Endodermal cell (in vitro differentiated cells): ENCODE measurements around the gene PEAK3. TPM values are rescaled to one million over a fixed set of nuclear protein-coding genes. Genes with fewer than 3 reads are reported as not detected.
A peak's percentile ranks its signal among the peaks of the same experiment; 100 is the strongest.

ENCODE experiments used
- DNase-seq: peaks from one replicate; pipeline ENCODE4 v3.0.0-alpha.2; 2017
- H3K27ac ChIP-seq: 2 replicates; pipeline ENCODE4 v1.5.1; 2013; ENCODE audit warnings: mild to moderate bottlenecking, low read depth, low read length, moderate library complexity
- H3K27me3 ChIP-seq: 2 replicates; pipeline ENCODE4 v1.6.1; 2013; ENCODE audit warnings: mild to moderate bottlenecking, low read length, moderate library complexity; ENCODE audit not compliant: insufficient read depth, control insufficient read depth, poor library complexity, severe bottlenecking
- H3K36me3 ChIP-seq: 2 replicates; pipeline ENCODE4 v1.7.0; 2013; ENCODE audit warnings: mild to moderate bottlenecking, low read length, moderate library complexity; ENCODE audit not compliant: control insufficient read depth, insufficient read depth
- H3K4me1 ChIP-seq: one replicate; pipeline ENCODE4 v1.7.0; 2013; ENCODE audit warnings: low read length; ENCODE audit not compliant: control insufficient read depth, insufficient read depth
- H3K4me3 ChIP-seq: 2 replicates; pipeline ENCODE4 v1.5.1; 2013; ENCODE audit warnings: mild to moderate bottlenecking, low read length, moderate library complexity
- H3K9ac ChIP-seq: 2 replicates; pipeline ENCODE4 v1.6.1; 2013; ENCODE audit warnings: mild to moderate bottlenecking, low read length, moderate library complexity; ENCODE audit not compliant: poor library complexity, severe bottlenecking; ENCODE audit errors: extremely low read depth
- H3K9me3 ChIP-seq: 2 replicates; pipeline ENCODE4 v1.6.1; 2013; ENCODE audit warnings: mild to moderate bottlenecking, low read length, moderate library complexity; ENCODE audit not compliant: control insufficient read depth
- H3K27ac Mint-ChIP-seq: 2 replicates; pipeline ENCODE4 v1.8.0; 2020; ENCODE audit warnings: mixed read lengths
- H3K27me3 Mint-ChIP-seq: 2 replicates; pipeline ENCODE4 v1.8.0; 2021; ENCODE audit warnings: mild to moderate bottlenecking, mixed read lengths; ENCODE audit not compliant: insufficient read depth
- H3K36me3 Mint-ChIP-seq: 2 replicates; pipeline ENCODE4 v1.8.0; 2020; ENCODE audit warnings: low read depth, mixed read lengths
- H3K4me1 Mint-ChIP-seq: 2 replicates; pipeline ENCODE4 v1.8.0; 2020; ENCODE audit warnings: mixed read lengths
- H3K4me3 Mint-ChIP-seq: 2 replicates; pipeline ENCODE4 v1.8.0; 2020; ENCODE audit warnings: mild to moderate bottlenecking, moderate library complexity, mixed read lengths
- H3K9me3 Mint-ChIP-seq: 2 replicates; pipeline ENCODE4 v1.8.0; 2020; ENCODE audit warnings: mild to moderate bottlenecking, mixed read lengths
- WGBS, 2 experiments: methylation state at CpG; one replicate each; pipeline versions ENCODE4 v1.1.5 to v1.1.7; 2013; ENCODE audit warnings: missing lambda C conversion rate in 2 of 2, mixed read lengths in 1 of 2; ENCODE audit not compliant: insufficient coverage in 1 of 2, insufficient read length in 1 of 2; 5-methylcytosine and 5-hydroxymethylcytosine counted together
- total RNA-seq, 2 donors: library from RNA; stranded (reverse); fragmentation: NEBNext Ultra II Directional in 1 of 2; extraction: Animal tissue kit (Norgen Biotek cat#: 25700) in 1 of 2; gene quantifications; 2 replicates in 1 of 2; 3 replicates in 1 of 2; pipeline ENCODE4 v1.2.1, GENCODE V29; 2021
- TF ChIP-seq, protein P1 (sequence below): fragments of 200-600 bp; sonication (generic); conservative IDR thresholded peaks from 2 replicates; pipeline ENCODE4 v1.5.0; 2021; ENCODE audit warnings: antibody characterized with exemption, mild to moderate bottlenecking

Gene PEAK3
- total RNA-seq, 2 donors from 2014 or later: not detected

DNA sequence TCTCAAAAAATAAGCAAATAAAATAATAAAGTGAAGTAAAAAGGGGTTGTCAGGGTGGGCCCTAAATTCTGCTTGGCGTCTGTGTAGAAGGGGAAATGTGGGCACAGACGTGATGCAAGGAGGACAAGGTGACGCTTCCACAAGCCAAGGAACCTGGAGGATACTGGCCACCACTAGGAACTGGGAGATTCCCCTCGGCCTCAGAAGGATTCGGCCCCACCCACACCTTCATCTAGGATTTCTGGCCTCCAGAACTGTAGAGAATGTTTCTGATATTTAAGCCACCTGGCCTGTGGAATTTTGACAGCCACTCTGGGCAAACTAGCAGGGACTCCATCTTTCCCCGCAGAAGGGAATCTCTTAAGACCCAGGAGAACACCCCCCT is 47.0 kb downstream of the PEAK3 start:
- 69 to 70% methylated on average over 5 to 6 of the region's 6 CpGs for WGBS, 2 experiments

DNA sequence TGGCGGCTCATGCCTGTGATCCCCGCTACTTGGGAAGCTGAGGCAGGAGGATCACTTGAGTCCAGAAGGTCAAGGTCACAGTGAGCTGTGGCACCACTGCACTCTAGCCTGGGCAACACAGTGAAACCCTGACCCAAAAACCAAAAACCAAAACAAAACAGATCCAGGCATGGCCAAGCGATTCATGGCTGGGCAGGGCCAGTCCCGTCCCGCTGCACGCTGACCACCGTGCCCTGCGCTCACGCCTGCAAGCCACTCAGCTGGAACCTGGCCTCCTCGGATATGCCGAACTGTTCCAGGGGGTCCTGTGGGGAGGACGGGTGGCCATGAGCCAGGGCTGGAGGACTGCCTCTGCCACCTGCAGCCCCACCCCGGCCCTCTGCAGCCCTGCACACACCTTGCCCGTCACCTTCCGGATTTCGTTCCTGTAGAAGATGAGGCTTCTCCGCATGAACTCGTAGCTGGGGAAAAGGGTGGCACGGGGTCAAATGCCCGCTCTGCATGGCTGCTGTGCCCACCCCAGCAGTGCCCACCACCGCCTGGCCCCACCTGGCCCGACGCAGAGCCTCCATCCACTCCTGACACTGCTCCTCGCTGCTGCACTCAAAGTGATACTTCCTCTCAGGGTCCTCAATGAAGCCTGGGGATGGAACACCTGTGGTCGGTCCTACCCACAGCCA is 48.2 kb downstream of the PEAK3 start:
- DNase-seq: no peak
- Mint-ChIP-seq H3K9me3 (no peaks in the 10 kb centered on the region), H3K4me1 (peaks cover 17% of the 10 kb centered on the region), H3K27me3 (no peaks in the 10 kb centered on the region), H3K4me3 (peak overlapping the region; percentile 92), H3K27ac (peak overlapping the region; percentile 30), H3K36me3 (peaks cover 41% of the 10 kb centered on the region)
- no peak overlapping the region for H3K9ac ChIP-seq
- H3K4me1 ChIP-seq: peaks cover 3% of the 10 kb centered on the region
- no peak overlapping the region for H3K27ac ChIP-seq
- H3K9me3 ChIP-seq: no peaks in the 10 kb centered on the region
- no peak overlapping the region for H3K4me3 ChIP-seq
- WGBS, 2 experiments: 95 to 96% methylated on average over 23 to 25 of the region's 25 CpGs
- H3K36me3 ChIP-seq: peaks cover 41% of the 10 kb centered on the region
- TF ChIP-seq, protein P1, sequence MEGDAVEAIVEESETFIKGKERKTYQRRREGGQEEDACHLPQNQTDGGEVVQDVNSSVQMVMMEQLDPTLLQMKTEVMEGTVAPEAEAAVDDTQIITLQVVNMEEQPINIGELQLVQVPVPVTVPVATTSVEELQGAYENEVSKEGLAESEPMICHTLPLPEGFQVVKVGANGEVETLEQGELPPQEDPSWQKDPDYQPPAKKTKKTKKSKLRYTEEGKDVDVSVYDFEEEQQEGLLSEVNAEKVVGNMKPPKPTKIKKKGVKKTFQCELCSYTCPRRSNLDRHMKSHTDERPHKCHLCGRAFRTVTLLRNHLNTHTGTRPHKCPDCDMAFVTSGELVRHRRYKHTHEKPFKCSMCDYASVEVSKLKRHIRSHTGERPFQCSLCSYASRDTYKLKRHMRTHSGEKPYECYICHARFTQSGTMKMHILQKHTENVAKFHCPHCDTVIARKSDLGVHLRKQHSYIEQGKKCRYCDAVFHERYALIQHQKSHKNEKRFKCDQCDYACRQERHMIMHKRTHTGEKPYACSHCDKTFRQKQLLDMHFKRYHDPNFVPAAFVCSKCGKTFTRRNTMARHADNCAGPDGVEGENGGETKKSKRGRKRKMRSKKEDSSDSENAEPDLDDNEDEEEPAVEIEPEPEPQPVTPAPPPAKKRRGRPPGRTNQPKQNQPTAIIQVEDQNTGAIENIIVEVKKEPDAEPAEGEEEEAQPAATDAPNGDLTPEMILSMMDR: no peak
- no peaks in the 10 kb centered on the region for H3K27me3 ChIP-seq

More for the DNA sequence above, 47.0 kb downstream of the PEAK3 start:
- Histone ChIP-seq H3K9me3 (no peaks in the 10 kb centered on the region), H3K27me3 (no peaks in the 10 kb centered on the region), H3K27ac (peak overlapping the region; percentile 97), H3K36me3 (peaks cover 34% of the 10 kb centered on the region), H3K4me1 (peaks cover 3% of the 10 kb centered on the region), H3K4me3 (peak overlapping the region; percentile 91), H3K9ac (peak overlapping the region; percentile 97)
- Mint-ChIP-seq H3K27me3 (no peaks in the 10 kb centered on the region), H3K9me3 (no peaks in the 10 kb centered on the region), H3K4me1 (peaks cover 25% of the 10 kb centered on the region), H3K4me3 (peak overlapping the region; percentile 92), H3K27ac (peak overlapping the region; percentile 93), H3K36me3 (peaks cover 36% of the 10 kb centered on the region)
- DNase-seq: no peak
- TF ChIP-seq, protein P1: no peak

DNA sequence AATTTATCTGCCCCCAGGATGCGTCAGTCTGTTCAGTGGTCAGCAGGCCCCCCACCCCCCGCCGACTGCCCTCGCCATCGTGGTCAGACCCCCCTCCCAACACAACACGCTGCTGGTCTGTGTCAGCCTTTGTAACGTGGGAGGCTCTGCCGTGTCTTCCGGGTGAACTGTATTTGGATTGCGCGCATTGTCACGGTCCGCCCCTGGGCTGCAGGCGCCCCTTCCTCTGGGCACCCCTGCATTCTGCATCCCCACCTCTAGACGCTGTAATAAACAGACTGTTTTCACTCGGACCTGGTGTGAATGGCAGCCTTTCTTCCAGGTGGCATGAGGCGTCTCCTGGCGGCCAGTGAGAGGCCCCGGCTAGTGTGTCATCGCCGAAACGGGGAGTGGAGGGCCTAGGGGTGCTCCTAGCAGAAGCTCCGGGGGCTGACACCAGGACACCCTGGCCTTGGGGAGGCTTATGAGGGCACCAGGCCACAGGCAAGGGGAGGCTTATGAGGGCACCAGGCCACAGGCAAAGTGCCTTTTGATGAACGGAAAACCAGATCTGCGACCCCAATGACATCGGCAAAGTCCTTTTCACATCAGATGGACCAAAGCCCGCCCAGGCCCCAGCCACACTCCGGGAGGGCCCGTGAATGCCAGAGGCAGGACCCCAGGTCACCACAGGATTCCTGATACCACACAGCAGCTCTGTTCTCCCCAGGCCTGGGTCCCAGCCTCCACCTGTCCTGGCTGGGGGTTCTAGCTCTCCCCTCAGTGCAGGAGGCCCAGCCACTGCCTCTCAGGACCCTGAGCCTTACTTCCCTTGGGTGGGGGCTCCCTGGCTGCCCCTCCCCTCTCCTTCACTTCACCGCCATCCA is 49.5 kb downstream of the PEAK3 start:
- H3K27me3 Mint-ChIP-seq: no peaks in the 10 kb centered on the region
- H3K4me3 Mint-ChIP-seq: no peak overlapping the region
- WGBS, 2 experiments: 94 to 96% methylated on average over 23 to 28 of the region's 30 CpGs

More for the DNA sequence above, 49.5 kb downstream of the PEAK3 start:
- TF ChIP-seq, protein P1: no peak
- Histone ChIP-seq H3K27me3 (no peaks in the 10 kb centered on the region), H3K9me3 (no peaks in the 10 kb centered on the region), H3K4me1 (no peaks in the 10 kb centered on the region), H3K36me3 (peaks cover 33% of the 10 kb centered on the region), H3K9ac (no peak overlapping the region), H3K4me3 (no peak overlapping the region), H3K27ac (peak overlapping the region; percentile 24)
- Mint-ChIP-seq H3K36me3 (peaks cover 31% of the 10 kb centered on the region), H3K4me1 (peaks cover 5% of the 10 kb centered on the region), H3K9me3 (no peaks in the 10 kb centered on the region), H3K27ac (peak overlapping the region; percentile 52)
- DNase-seq: no peak
